GF-D8 (cell line): ENCODE results near the gene CNTNAP5.

Source experiments
- DNase-seq: peaks from one replicate; lab custom pipeline; 2025; lab: John Stamatoyannopoulos, UW

The CNTNAP5 gene

GRCh38 chr2:124063596-124063995 lies 38.5 kb downstream of the CNTNAP5 start:
- DNase-seq = no peak

- no peak for DNase-seq
Measured at GRCh38 chr2:124065636-124066035, 40.5 kb downstream of the CNTNAP5 start.

DNA sequence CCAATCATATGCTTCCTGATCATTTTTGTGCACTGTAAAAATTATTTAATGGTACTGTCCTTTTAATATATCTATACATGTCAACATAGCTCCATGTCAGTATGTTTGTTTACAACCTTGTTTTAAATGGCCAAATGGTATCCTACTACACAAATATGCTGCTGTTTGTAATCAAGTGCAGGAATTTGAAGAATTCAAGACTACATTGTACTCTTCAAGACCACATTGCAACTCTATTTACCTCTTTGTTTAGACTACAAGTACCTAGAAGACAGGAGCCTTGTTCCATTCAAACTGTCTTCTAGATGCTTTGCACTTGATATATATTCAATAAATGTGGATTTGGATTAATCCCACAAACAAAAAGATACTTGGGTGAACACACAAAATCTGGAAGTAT lies 41.7 kb downstream of the CNTNAP5 start:
- DNase-seq = no peak

GRCh38 chr2:124079045-124079444 lies 54.0 kb downstream of the CNTNAP5 start:
- DNase-seq = no peak

- DNase-seq = no peak
Measured at GRCh38 chr2:124080281-124081153, 55.4 kb downstream of the CNTNAP5 start.

- no peak for DNase-seq
Measured at GRCh38 chr2:124081154-124081716, 56.1 kb downstream of the CNTNAP5 start.

DNA sequence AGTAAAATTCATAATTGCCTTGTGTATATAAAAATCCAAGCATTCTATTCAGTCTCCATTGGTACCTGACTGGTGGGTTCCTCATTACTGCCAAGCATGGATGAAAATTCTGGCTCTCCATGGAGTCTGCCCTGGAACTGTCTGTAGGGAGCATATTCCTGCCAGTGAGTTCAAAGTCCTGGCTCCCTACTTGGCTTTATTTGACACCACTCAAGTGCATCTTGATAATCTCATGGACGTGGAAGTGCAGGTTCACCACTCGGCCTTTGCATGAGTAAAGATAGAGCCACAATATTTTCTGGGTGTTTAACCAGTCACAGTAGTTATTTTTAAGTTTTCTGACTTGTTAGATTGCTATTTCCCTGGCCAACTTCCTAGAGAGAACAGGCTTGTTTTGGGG lies 63.5 kb downstream of the CNTNAP5 start:
- DNase-seq = no peak

GRCh38 chr2:124091721-124092120 lies 66.6 kb downstream of the CNTNAP5 start:
- DNase-seq = no peak

DNA sequence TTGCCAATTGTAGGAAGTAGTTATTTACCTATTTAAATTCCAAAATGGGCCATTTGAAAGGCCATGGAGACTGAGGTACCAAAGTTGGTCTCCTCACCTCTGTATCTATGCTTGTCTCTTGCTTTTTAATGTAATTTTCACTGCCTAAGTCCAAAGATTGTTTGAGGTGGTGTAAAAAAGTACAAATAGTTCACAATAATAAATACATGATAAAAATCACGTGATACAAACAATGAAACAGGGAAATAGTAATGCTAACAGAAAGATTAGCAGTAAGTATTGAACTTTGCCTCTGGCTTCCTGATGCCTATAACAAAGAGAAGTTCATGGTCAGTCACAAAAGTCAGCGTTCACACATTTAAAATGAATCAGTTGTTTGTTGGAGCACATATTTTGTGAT lies 67.6 kb downstream of the CNTNAP5 start:
- DNase-seq = no peak

- no peak for DNase-seq
Measured at GRCh38 chr2:124104914-124105313, 79.8 kb downstream of the CNTNAP5 start.

DNA sequence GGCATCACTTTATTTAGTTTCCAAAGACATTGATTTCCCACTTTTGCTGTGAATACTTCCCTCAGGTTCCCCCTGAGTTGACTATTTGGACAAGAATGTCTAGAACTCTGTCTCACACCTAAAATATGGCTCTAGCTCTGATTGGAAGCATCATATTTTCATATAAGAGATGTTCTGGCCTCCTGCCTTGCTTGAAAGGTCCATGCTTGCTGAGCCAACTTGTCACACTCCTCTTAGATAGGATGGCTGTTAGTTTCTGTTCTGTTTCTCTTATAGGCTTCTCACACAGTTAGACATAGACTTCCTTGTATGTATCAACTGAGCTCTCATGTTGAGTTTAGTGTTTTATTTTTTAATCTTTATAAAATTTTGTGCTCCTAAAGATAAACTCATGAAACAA lies 87.1 kb downstream of the CNTNAP5 start:
- DNase-seq = no peak

- DNase-seq = no peak
Measured at GRCh38 chr2:124112966-124113365, 87.9 kb downstream of the CNTNAP5 start.

- no peak for DNase-seq
Measured at GRCh38 chr2:124120246-124120645, 95.2 kb downstream of the CNTNAP5 start.

DNA sequence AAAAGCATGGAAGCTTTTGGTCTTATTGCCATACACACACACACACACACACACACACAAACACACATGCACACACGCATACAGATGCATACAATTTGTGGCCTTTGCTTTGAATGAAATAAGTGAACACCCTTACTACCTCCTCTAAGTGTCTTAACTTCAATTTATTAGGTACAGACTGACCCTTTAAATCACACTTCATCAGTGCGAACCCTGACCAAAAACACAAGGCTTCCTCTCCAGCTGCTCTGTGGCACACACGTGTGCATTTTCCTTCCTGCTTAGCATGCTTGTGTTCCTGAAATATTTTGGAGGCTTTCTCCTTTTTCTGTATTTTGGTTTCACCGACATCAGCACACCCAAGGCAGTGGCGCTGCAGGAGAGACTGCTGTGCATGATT lies 96.0 kb downstream of the CNTNAP5 start:
- DNase-seq = no peak

DNA sequence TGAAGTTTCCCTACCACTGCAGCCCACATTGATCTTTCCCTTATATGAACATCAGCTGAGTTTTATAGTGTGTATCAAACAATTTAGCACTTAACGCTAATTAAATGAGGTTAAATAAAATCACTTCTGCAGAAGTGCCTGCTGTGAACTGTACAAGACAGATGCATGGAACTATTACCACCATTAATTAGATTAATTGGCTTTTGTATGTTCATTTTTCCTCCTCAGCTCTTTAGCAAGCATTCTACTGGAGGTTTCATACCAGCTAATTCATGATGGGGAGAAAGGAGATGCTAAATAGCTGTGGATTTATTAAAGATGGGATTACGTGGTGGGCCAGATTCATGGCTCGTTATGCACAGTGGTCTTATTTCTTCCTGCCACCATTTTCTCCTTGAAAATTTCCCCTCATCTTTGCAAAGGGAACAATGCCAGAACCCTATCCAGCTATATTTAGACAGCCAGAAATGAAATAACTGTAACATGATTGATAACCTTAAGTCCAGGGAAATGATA lies 96.7 kb downstream of the CNTNAP5 start:
- DNase-seq = no peak

- no peak for DNase-seq
Measured at GRCh38 chr2:124122340-124122739, 97.3 kb downstream of the CNTNAP5 start.

DNA sequence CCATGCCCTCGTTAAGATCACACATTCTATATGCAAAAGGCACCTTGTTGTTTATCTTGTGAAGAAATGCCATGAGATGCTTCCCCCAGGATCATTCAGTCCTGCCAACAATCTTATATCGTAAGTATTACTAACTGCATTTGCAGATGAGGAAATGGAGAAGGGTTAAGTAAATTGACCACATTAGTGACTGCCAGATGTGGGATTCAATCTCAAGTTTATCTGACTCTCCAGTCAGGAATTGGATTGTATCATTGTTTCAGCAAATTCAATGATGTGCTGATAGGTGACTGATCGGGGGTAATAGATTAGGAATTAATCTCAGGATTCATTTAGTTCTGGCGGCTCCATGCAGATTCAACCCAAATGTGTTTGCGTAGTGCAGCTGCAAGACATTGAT lies 106.2 kb downstream of the CNTNAP5 start:
- DNase-seq = no peak

DNA sequence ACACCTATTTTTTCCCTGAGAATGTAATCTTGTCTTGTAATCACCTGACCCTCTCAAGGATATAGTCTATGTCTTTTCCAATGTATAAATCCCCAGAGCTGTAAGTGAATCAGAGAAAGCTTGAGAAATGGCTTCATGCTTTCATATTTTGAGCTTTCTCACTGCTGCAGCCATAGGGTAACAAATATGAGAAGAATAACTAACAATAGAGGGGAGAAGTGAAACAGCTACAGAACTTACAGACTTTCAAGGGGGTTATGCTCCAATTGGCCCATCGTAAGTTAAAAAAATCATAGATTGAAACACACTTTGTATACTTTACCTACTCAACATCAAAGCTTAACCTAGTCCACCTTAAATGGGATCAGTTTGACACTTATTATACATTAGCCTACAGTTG lies 111.0 kb downstream of the CNTNAP5 start:
- no peak for DNase-seq

- no peak for DNase-seq
Measured at GRCh38 chr2:124138076-124138475, 113.0 kb downstream of the CNTNAP5 start.

- DNase-seq = no peak
Measured at GRCh38 chr2:124145982-124146381, 120.9 kb downstream of the CNTNAP5 start.

DNA sequence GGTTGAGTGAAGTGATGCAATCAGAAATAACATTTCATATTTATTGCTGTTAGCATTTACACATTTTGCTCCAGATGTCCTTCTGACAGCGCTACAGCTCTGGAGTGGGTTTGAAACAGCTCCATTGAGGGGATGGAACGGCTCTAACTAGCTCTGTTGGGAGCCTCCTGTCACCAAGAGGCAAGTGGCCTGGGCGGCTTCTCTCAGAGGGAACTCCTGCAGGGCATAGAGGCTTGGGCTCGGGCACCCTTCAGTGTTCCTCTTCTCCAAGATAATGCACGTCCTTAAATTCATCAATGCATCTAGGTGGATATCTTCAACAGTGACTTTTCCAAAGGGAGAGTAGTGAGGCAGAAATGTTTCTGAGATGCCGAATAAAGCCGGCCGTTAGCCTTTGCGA lies 122.5 kb downstream of the CNTNAP5 start:
- DNase-seq = no peak

- no peak for DNase-seq
Measured at GRCh38 chr2:124149571-124149970, 124.5 kb downstream of the CNTNAP5 start.

GRCh38 chr2:124151691-124152090 lies 126.6 kb downstream of the CNTNAP5 start:
- DNase-seq = no peak

- no peak for DNase-seq
Measured at GRCh38 chr2:124153713-124154112, 128.6 kb downstream of the CNTNAP5 start.
